Osteoblast (primary cell): ENCODE results near the gene STX16. TPM values are rescaled to one million over a fixed set of nuclear protein-coding genes. Genes with fewer than 3 reads are reported as not detected.

ENCODE experiments used
- DNase-seq: peaks from one replicate; pipeline ENCODE4 v3.0.0; 2011; ENCODE audit warnings: low spot score, mixed read lengths; ENCODE audit not compliant: insufficient read length; ENCODE audit errors: missing footprints
- H2AFZ ChIP-seq: 2 replicates; pipeline ENCODE4 v1.6.0; 2011; ENCODE audit warnings: mild to moderate bottlenecking, low read length
- H3K27ac ChIP-seq: 2 replicates; pipeline ENCODE4 v1.5.1; 2011; ENCODE audit warnings: mild to moderate bottlenecking, low read depth, low read length, moderate library complexity
- H3K27me3 ChIP-seq: 2 replicates; pipeline ENCODE4 v1.6.0; 2012; ENCODE audit warnings: mild to moderate bottlenecking, control low read depth, inconsistent platforms, low read length, moderate library complexity; ENCODE audit not compliant: insufficient read depth
- H3K36me3 ChIP-seq: 2 replicates; pipeline ENCODE4 v1.5.1; 2011; ENCODE audit warnings: mild to moderate bottlenecking, low read length, control low read depth, moderate library complexity; ENCODE audit not compliant: insufficient read depth
- H3K4me1 ChIP-seq: 2 replicates; pipeline ENCODE4 v1.5.1; 2011; ENCODE audit warnings: mild to moderate bottlenecking, low read length, control low read depth, moderate library complexity; ENCODE audit not compliant: insufficient read depth
- H3K4me2 ChIP-seq: 2 replicates; pipeline ENCODE4 v1.6.0; 2011; ENCODE audit warnings: mild to moderate bottlenecking, low read length; ENCODE audit not compliant: insufficient read depth
- H3K4me3 ChIP-seq: fragments of 200-600 bp; sonication (generic); 3 replicates; pipeline ENCODE4 v1.5.1; 2012; ENCODE audit warnings: mild to moderate bottlenecking, low read length, inconsistent platforms; ENCODE audit not compliant: insufficient read depth
- H3K79me2 ChIP-seq: 2 replicates; pipeline ENCODE4 v1.6.0; 2012; ENCODE audit warnings: mild to moderate bottlenecking, low read length, control low read depth, inconsistent platforms; ENCODE audit not compliant: insufficient read depth
- H3K9me3 ChIP-seq: 2 replicates; pipeline ENCODE4 v1.5.1; 2011; ENCODE audit warnings: low read depth, low read length, control low read depth
- H4K20me1 ChIP-seq: 2 replicates; pipeline ENCODE4 v1.6.0; 2012; ENCODE audit warnings: mild to moderate bottlenecking, low read length, control low read depth; ENCODE audit not compliant: insufficient read depth
- CTCF ChIP-seq: IDR thresholded peaks from 2 replicates; pipeline ENCODE4 v1.5.1; 2011; ENCODE audit warnings: mild to moderate bottlenecking, low read depth, low read length, moderate library complexity; ENCODE audit errors: extremely low read depth
- total RNA-seq: library from RNA; depleted of rRNA; stranded (reverse); fragments of >200 nt; gene quantifications from 2 replicates; pipeline ENCODE4 v1.2.3, GENCODE V29; 2012

The STX16 gene
- total RNA-seq, 1 donor, result 28.6 TPM

DNA sequence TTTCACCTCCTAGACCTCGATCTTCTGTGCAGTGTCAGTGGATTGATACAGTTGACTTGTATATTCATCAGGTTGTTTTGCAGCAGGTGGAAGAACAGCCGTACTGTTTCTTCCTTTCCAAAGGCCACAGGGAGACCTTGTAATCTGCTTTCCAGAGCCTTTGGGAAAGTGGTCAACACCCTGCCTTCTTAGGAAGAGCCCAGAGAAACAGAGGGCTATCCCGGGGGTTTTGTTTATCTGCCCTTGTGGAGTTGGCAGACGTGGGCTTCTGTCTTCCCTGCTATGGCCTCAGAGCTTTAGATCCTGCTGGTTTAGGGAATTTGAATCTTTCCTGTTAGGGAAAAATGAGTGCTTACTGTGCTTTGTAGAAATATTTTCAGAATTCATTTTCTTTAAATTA, 19.6 kb downstream of the STX16 start:
- Histone ChIP-seq H3K27me3 (no peaks in the 10 kb centered on the region), H3K4me3 (no peak overlapping the region), H4K20me1 (peaks cover 2% of the 10 kb centered on the region), H3K9me3 (no peaks in the 10 kb centered on the region), H3K79me2 (peaks cover 20% of the 10 kb centered on the region), H3K4me1 (peaks cover 4% of the 10 kb centered on the region), H3K36me3 (peaks cover 60% of the 10 kb centered on the region), H2AFZ (no peak overlapping the region), H3K4me2 (no peak overlapping the region), H3K27ac (no peak overlapping the region)
- no peak for DNase-seq
- no peak for TF ChIP-seq CTCF

- H3K4me1 ChIP-seq, result peaks cover 4% of the 10 kb centered on the region
- no peak for TF ChIP-seq CTCF
- H3K27me3 ChIP-seq, result no peaks in the 10 kb centered on the region
- H3K36me3 ChIP-seq, result peaks cover 70% of the 10 kb centered on the region
- no peak overlapping the region for H2AFZ ChIP-seq
- no peaks in the 10 kb centered on the region for H4K20me1 ChIP-seq
- H3K27ac ChIP-seq, result no peak overlapping the region
- DNase-seq, result peak; percentile 54
- peaks cover 3% of the 10 kb centered on the region for H3K79me2 ChIP-seq
- no peak overlapping the region for H3K4me2 ChIP-seq
- no peaks in the 10 kb centered on the region for H3K9me3 ChIP-seq
- H3K4me3 ChIP-seq, result no peak overlapping the region
These were observed 22.0 kb downstream of the STX16 start for GRCh38 chr20:58673119-58673518.

- Histone ChIP-seq H2AFZ (no peak overlapping the region), H4K20me1 (no peaks in the 10 kb centered on the region), H3K4me3 (no peak overlapping the region), H3K27me3 (no peaks in the 10 kb centered on the region), H3K4me1 (no peaks in the 10 kb centered on the region), H3K4me2 (no peak overlapping the region), H3K79me2 (peaks cover 3% of the 10 kb centered on the region), H3K27ac (no peak overlapping the region), H3K36me3 (peaks cover 76% of the 10 kb centered on the region), H3K9me3 (no peaks in the 10 kb centered on the region)
- DNase-seq, result peak; percentile 57
- no peak for TF ChIP-seq CTCF
These were observed 24.1 kb downstream of the STX16 start for GRCh38 chr20:58675146-58675584.

DNA sequence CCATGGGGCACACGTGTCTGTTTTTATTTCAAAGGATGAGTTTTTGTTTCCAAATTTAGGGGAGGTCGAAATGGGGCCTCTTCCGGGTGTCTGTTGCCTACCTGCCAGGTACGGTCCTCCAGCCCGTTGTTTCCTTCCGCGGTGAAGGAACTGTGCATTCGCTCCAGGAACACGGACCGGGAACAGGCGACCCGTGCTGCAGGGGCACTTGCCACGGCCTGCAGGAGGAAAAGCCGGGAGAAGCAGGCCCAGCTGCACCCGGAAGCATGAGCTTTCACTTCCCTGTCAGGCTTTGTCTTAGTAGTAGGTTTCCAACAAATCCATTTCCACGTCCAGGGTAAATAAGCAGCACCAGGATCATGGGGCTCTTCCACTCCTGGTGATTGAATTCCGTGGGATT, 24.6 kb downstream of the STX16 start:
- Histone ChIP-seq H3K27me3 (no peaks in the 10 kb centered on the region), H3K27ac (no peak overlapping the region), H4K20me1 (no peaks in the 10 kb centered on the region), H3K9me3 (no peaks in the 10 kb centered on the region), H2AFZ (no peak overlapping the region), H3K4me3 (no peak overlapping the region), H3K79me2 (peaks cover 3% of the 10 kb centered on the region), H3K4me1 (no peaks in the 10 kb centered on the region), H3K4me2 (no peak overlapping the region), H3K36me3 (peaks cover 74% of the 10 kb centered on the region)
- DNase-seq, result no peak
- TF ChIP-seq CTCF, result no peak
